ENCODE results near the gene PHF21A.

GRCh38 chr11:45985212-45985611, 136.0 kb downstream of the PHF21A start:
- TF ChIP-seq GATA3 (IDR thresholded peaks at IDR 0.05; ENCODE audit: low read depth, low read length): no peak
- TF ChIP-seq GATA2 (IDR thresholded peaks at IDR 0.05; ENCODE audit: low read depth, low read length): no peak
